GM21528 (cell line): ENCODE results near the gene CDKN1C.

Experiments used
- ATAC-seq: cut with Tn5 transposase; IDR thresholded peaks from one replicate; pipeline ENCODE4 v1.9.1; 2021; ENCODE audit warnings: mild to moderate bottlenecking, moderate library complexity; ENCODE audit not compliant: unreplicated experiment, low FRiP score

The CDKN1C gene

GRCh38 chr11:2890466-2891294 lies 5.1 kb upstream of the CDKN1C start:
- no peak for ATAC-seq

DNA sequence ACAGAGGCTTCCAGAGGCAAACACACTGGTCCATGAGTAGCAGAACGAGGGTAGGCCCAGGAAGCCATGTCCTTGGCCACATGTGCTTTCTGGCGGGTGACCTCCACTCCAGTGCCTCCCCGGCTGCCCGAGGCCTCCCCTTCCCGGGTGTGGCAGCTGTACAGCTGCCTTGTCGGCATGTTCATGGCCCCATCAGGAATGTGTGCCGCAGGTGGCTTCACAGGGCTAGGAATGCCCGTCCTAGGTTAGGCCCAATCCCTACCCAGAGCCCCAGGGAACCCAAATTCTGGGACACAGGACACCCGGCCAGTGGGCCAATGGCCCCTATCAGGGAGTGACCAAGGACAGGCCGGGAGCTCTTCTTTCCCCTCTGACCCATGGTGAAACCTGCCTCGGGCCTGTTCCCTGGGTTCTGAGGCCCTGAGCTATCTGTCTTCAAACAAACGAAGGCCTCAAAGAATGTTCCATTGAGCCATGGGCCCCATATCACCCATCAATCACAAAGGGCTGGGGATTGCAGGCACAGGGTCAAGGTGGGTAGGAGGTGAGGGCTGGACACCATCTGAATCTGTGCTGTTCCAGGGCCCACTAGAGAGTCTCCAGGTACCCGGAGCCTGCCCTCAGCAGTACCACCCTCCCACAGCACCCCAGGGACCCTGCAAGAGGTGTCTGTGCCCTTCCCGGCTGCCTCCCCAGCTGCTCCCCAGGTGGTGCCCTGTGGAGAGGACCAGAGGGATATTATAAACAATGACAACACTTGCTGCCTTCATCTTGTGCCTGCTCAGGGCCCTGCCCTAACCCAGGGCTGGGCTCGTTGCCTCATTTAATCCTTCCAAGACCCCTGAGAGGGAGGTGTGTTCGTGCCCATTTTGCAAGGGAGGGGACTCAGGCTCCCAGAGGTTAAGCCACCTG lies 4.0 kb upstream of the CDKN1C start:
- ATAC-seq = no peak

GRCh38 chr11:2888266-2888968 lies 2.8 kb upstream of the CDKN1C start:
- ATAC-seq = peak; percentile 51

- no peak for ATAC-seq
Observed at GRCh38 chr11:2887515-2888195, 2.1 kb upstream of the CDKN1C start.

DNA sequence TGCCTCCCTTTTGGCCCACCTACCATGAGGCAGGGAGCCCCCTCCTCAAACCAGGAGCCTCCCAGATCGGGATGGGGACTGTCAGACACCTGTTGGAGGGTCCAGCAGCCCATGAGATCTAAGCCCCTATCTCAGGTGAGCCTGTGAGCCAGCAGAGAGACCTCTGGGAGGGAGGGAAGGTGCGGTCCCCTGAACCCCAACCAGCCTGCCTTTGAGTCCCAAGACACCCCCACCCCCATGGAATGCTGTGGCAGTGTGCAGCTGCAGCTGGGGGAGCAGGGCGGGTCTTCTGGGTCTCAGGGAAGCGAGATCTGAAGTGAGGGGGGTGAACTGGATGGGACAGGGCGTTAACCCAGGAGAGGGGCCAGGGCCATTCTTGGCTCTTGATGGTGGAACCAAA lies 1.4 kb upstream of the CDKN1C start:
- no peak for ATAC-seq

DNA sequence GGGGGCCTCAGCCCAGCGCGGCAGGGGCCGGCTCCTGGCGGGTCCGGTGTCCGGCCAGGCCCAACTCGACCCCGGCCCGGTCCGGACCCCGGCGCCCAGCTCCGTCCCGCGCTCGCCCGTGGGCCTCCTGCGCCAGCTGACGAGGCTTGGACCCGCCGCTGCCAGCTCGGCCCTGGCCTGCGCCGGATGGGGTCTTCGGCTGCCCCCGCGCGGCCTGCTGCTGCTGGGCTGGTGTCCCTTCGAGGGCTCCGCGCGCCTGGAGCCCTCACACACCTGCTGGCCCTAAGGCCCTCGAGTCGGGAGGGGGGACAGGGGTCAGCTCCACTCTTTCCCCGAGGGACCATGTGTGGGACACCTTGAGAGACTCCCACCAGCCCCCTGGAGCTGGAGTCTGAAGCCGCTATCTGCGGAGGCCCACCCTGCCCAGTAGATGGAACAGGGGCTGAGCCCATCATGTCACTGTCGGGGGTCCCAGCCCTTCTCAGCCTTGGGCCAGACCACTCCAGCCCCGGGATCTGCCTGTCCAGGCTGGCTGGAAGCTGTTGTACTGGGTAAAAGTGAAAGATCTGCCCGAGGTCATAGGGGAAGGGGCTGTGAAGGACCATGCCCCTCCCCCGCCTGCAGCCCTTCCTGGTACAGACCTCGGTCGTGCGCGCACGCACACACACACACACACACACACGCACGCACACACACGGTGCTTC lies 768 bp upstream of the CDKN1C start:
- ATAC-seq = no peak

GRCh38 chr11:2885017-2885677 lies 428 bp downstream of the CDKN1C start:
- no peak for ATAC-seq

DNA sequence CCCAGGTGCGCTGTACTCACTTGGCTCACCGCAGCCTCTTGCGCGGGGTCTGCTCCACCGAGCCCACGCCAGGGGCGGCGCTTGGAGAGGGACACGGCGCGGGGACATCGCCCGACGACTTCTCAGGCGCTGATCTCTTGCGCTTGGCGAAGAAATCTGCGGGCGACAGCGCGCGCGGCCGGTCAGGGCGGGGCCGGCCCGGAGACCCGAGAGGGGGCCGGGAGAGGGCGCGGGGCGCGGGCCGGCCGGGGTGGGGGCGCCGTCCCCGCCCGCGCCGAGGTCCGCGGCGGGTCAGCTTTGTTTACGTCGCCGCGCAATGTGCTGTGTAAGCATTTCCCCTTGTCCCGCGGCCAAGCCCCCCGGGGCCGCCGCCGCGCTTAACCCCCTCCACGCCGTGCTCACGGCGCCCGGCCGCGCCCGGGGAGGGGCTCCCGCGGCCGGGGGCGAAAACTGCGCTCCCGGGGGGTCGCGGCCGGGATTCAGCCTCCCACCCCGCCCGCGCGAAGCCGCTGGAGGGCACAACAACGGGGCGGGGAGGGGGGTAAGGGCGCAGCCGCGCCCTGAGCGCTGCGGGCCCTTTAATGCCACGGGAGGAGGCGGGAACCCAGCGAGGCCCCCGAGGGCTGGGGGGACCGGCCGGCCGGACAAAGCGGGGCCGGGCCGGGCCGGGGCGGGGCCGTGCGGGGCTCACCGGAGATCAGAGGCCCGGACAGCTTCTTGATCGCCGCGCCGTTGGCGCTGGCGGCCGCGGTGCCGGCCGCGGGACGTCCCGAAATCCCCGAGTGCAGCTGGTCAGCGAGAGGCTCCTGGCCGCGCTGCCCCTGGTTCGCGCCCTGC lies 1.4 kb downstream of the CDKN1C start:
- no peak for ATAC-seq

DNA sequence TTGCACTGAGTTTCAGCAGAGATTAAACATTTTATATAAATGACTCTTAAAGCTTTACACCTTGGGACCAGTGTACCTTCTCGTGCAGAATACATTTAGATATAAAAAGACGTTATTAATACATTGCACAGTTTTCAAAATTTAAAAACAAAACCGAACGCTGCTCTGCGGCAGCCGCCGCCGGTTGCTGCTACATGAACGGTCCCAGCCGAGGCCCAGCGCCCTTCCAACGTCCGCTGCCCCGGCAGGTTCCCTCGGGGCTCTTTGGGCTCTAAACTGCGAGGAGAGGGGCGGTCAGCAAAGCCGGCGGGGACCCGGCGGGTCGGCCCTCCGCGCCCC lies 2.0 kb downstream of the CDKN1C start:
- no peak for ATAC-seq

DNA sequence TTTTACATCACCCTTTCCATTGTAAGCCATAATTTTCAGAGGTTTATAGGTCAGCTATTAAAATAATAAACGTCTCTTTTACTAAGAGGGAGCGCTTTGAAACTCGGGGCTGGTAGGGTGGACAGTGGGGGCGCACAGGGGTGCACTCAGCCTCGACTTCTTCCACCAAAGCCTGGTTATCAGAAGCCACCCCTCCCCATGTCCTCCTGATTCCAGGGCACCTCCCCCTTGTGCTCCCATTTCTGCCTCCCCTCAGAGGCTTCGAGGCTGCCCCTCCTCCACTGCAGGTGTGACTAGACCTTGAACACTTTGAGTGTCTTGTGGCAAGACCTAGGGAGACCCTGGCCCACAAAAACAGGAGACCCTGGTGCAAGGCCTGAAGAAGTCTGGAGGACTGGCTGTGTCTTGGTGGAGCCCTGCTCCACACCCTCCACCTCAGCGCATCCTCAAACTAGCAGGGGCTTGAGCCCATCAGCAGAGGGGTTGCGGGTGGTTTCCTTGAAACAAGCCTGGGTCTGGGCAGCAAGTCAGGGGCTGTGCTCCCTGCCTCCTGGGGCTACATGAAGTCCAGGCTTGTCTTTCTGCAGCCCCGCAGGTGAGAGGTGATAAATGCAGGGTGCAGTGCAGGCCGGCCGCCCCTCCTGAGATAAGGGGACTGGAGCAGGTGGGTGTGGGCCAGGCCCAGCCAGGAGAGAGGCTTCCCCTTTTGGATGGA lies 3.0 kb downstream of the CDKN1C start:
- ATAC-seq = no peak

GRCh38 chr11:2881981-2882375 lies 3.6 kb downstream of the CDKN1C start:
- no peak for ATAC-seq

- ATAC-seq = no peak
Observed at GRCh38 chr11:2881076-2881980, 4.2 kb downstream of the CDKN1C start.

DNA sequence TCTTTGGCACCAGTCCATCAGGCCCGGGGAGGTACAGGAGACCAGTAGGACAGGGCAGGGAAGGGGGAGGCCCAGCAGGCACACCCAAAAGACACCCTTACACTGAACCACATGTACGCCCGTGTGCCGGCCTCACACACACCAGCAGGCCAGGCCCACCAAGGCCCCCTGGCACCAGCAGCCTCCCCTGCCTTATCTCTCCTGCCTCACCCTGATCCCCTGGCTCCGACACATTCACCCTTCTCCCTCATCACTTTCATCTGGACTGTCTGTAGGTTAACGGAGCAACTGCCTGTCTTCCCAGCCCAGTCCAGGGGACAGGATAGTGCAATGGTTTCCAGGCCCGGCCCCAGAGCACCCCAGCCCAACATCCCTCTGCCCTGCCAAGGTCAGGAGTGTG lies 4.9 kb downstream of the CDKN1C start:
- ATAC-seq = no peak

DNA sequence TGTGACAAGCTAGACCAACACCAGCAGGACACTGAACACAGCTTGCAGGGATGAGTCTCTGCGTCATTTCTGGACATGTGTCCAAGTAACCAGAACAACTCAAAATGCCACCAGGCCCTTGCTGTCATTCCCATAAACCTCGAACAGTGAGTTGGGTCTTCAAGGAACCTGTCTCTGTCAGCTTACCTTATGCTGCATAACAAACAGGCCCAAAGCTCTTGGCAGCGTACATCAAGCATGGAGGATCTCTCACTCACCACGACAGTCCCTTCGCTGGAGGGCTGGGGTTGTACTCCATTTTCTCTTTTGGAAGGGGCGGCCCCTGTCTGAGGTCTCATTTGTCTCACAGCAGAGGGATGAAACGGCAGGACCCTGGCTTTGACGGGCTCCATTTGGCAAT lies 6.8 kb downstream of the CDKN1C start:
- no peak for ATAC-seq

DNA sequence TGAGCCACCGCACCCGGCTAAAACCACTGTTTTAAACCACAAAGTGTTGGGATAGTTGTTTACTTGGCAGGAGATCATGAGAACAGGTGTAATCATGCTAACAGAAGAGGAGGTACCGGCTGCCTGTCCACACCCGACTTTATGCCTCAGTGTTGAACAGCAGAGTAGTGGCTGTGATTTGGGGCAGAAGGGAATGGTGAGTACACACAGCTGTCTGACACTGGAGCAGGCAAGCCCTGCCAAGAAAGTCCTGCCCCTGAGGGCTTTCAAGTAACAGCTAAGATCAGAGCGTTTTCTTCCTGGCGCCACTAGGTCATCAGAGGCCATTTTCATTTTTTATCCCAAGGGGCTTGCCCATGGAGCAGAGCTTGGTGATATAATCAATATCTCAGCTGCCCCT lies 8.1 kb downstream of the CDKN1C start:
- ATAC-seq = no peak

DNA sequence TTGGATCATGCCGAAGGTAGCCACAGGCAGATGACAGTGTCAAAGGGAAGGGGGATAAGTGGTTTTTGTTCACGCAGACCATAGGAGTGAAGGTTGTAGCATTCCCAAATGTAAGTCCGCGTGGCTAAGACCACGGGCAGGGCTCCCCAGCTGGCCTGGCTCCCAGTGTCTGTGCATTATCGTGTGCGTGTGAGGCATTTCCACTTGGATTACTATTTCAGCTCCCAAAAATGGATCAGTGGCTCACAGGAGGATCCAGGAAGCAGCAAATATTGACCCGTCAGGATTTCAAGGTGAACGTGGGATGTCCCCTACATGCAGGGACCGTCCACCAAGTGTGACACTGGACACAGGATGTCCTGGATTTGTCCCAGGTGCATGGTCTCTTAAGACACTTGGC lies 10.6 kb downstream of the CDKN1C start:
- ATAC-seq = no peak
